GM12878 (cell line): ENCODE results near the gene PDE1C. TPM values are rescaled to one million over a fixed set of nuclear protein-coding genes. Genes with fewer than 3 reads are reported as not detected.

ENCODE experiments used
- ATAC-seq: fragments of 200-7000 bp; cut with Tn5 transposase; 3 replicates; pipeline ENCODE4 v1.9.1; 2020; ENCODE audit warnings: mild to moderate bottlenecking, moderate library complexity
- BruUV-seq: library from RNA; stranded (reverse); fragments of 400-500 nt; replicated peaks from 2 replicates; lab custom pipeline; 2021; lab: Mats Ljungman, UMichigan
- CTCF ChIA-PET: fragments of 300-600 bp; sonication (Branson Sonifier 250); formaldehyde crosslinking; extraction: SDS; loops from one replicate; lab custom pipeline; 2021; ENCODE audit warnings: inconsistent platforms; lab: Yijun Ruan, JAX
- POLR2A ChIA-PET: fragments of 350-600 bp; formaldehyde crosslinking; extraction: SDS; loops from one replicate; lab custom pipeline; 2021; ENCODE audit warnings: inconsistent platforms; lab: Charles Lee
- RAD21 ChIA-PET: fragments of 300-600 bp; sonication (Branson Sonifier 250); formaldehyde crosslinking; loops from one replicate; lab custom pipeline; 2023; ENCODE audit warnings: antibody characterized with exemption; ENCODE audit not compliant: unreplicated experiment; lab: Charles Lee
- SMC1A ChIA-PET: fragments of 300-600 bp; sonication (Branson Sonifier 250); formaldehyde crosslinking; loops from one replicate; lab custom pipeline; 2023; ENCODE audit not compliant: unreplicated experiment, uncharacterized antibody; lab: Charles Lee
- DNase-seq: peaks from one replicate; pipeline ENCODE4 v3.0.0-alpha.2; 2011; ENCODE audit warnings: low read depth, low spot score
- FAIRE-seq: peaks from 3 replicates; lab custom pipeline; 2011; peaks lifted over from hg19 to GRCh38; lab: Jason Lieb, UNC
- H2AFZ ChIP-seq: 2 replicates; pipeline ENCODE4 v1.6.0; 2011; ENCODE audit warnings: low read depth, low read length, control low read depth; ENCODE audit not compliant: control insufficient read depth
- H3K27ac ChIP-seq: 2 replicates; pipeline ENCODE4 v1.5.1; 2011; ENCODE audit warnings: control low read depth; ENCODE audit not compliant: control insufficient read depth, insufficient read depth
- H3K27me3 ChIP-seq, 2 experiments: replicated peaks in 1 of 2; 2 replicates each; pipeline versions ENCODE4 v1.6.0 to v1.6.1; 2011; ENCODE audit warnings: low read length in 1 of 2; ENCODE audit not compliant: control insufficient read depth in 2 of 2, insufficient read depth in 2 of 2
- H3K36me3 ChIP-seq, 2 experiments: 2 replicates each; pipeline ENCODE4 v1.5.1; 2011; ENCODE audit warnings: low read length in 1 of 2; ENCODE audit not compliant: control insufficient read depth in 2 of 2, insufficient read depth in 2 of 2
- H3K4me1 ChIP-seq: 2 replicates; pipeline ENCODE4 v1.6.1; 2011; ENCODE audit warnings: mild to moderate bottlenecking, low read length, moderate library complexity, mixed read lengths; ENCODE audit not compliant: control insufficient read depth, insufficient read depth
- H3K4me2 ChIP-seq: 2 replicates; pipeline ENCODE4 v1.6.0; 2011; ENCODE audit warnings: control low read depth; ENCODE audit not compliant: control insufficient read depth, insufficient read depth
- H3K4me3 ChIP-seq: fragments of 200-600 bp; sonication (generic); 2 replicates; pipeline ENCODE4 v1.5.1; 2016
- H3K79me2 ChIP-seq: 2 replicates; pipeline ENCODE4 v1.6.0; 2011; ENCODE audit warnings: low read length; ENCODE audit not compliant: control insufficient read depth, insufficient read depth
- H3K9ac ChIP-seq: 2 replicates; pipeline ENCODE4 v1.8.0; 2011; ENCODE audit warnings: low read length, control low read depth, mixed read lengths; ENCODE audit not compliant: control insufficient read depth, insufficient read depth
- H3K9me3 ChIP-seq: replicated peaks from 3 replicates; pipeline ENCODE4 v1.5.1; 2011; ENCODE audit warnings: mild to moderate bottlenecking, low read length; ENCODE audit not compliant: control insufficient read depth, insufficient read depth
- H4K20me1 ChIP-seq: 2 replicates; pipeline ENCODE4 v1.6.0; 2011; ENCODE audit not compliant: control insufficient read depth, insufficient read depth
- BRCA1 ChIP-seq: IDR thresholded peaks from 2 replicates; pipeline ENCODE4 v1.6.1; 2011; ENCODE audit warnings: low read depth, low read length, improper control_type of control experiment
- E2F8 ChIP-seq: fragments of 450-650 bp; IDR thresholded peaks from 2 replicates; pipeline ENCODE4 v1.6.1; 2018; ENCODE audit warnings: mild to moderate bottlenecking, low read depth, moderate library complexity; ENCODE audit not compliant: partially characterized antibody
- ESRRA ChIP-seq: IDR thresholded peaks from 2 replicates; pipeline ENCODE4 v1.6.1; 2012; ENCODE audit warnings: mild to moderate bottlenecking, low read length, improper control_type of control experiment
- IRF4 ChIP-seq: IDR thresholded peaks from 2 replicates; pipeline ENCODE4 v1.6.1; 2011; ENCODE audit warnings: low read depth, low read length
- MTA3 ChIP-seq: IDR thresholded peaks from 2 replicates; pipeline ENCODE4 v1.6.1; 2012; ENCODE audit warnings: low read length, inconsistent platforms, borderline replicate concordance
- MXI1 ChIP-seq: fragments of 150-350 bp; IDR thresholded peaks from 2 replicates; pipeline ENCODE4 v1.6.1; 2011; ENCODE audit warnings: low read depth, mild to moderate bottlenecking, inconsistent platforms, low read length, improper control_type of control experiment
- NFXL1 ChIP-seq: fragments of 450-650 bp; IDR thresholded peaks from 2 replicates; pipeline ENCODE4 v1.6.1; 2017; ENCODE audit warnings: antibody characterized with exemption, mild to moderate bottlenecking, borderline replicate concordance
- NR2F1 ChIP-seq: fragments of 450-650 bp; conservative IDR thresholded peaks from 2 replicates; pipeline ENCODE4 v1.6.1; 2017; ENCODE audit warnings: mild to moderate bottlenecking
- POU2F2 ChIP-seq: IDR thresholded peaks from 3 replicates; pipeline ENCODE4 v1.6.1; 2011; ENCODE audit warnings: low read depth, mild to moderate bottlenecking, low read length, borderline replicate concordance
- RAD21 ChIP-seq: IDR thresholded peaks from 2 replicates; pipeline ENCODE4 v1.6.1; 2011; ENCODE audit warnings: mild to moderate bottlenecking, low read depth, low read length, moderate library complexity; ENCODE audit not compliant: insufficient read depth
- SMC3 ChIP-seq: IDR thresholded peaks from 2 replicates; pipeline ENCODE4 v1.6.1; 2011; ENCODE audit warnings: low read length, improper control_type of control experiment, borderline replicate concordance
- SP1 ChIP-seq: IDR thresholded peaks from one replicate; pipeline ENCODE4 v1.6.1; 2011; ENCODE audit warnings: low read depth, low read length
- STAT1 ChIP-seq: fragments of 450-650 bp; conservative IDR thresholded peaks from 2 replicates; pipeline ENCODE4 v1.6.1; 2014; ENCODE audit warnings: antibody characterized with exemption, mild to moderate bottlenecking
- YY1 ChIP-seq: IDR thresholded peaks from 2 replicates; pipeline ENCODE4 v1.6.1; 2011; ENCODE audit warnings: low read depth, mild to moderate bottlenecking, low read length
- ZBED1 ChIP-seq: IDR thresholded peaks from 2 replicates; pipeline ENCODE4 v1.6.1; 2016; ENCODE audit warnings: borderline replicate concordance
- WGBS: methylation state at CpG from one replicate; pipeline ENCODE4 v1.1.6; 2016; ENCODE audit warnings: low lambda C conversion rate; ENCODE audit not compliant: insufficient replicate concordance, insufficient coverage; ENCODE audit errors: missing lambda C conversion rate; 5-methylcytosine and 5-hydroxymethylcytosine counted together
- in situ Hi-C: fragments of 300-500 bp; cut with MboI; formaldehyde crosslinking; loops from 9 replicates; pipeline ENCODE4 v1.14.3; 2018; ENCODE audit warnings: mixed read lengths
- intact Hi-C: fragments of 100-400 bp; cut with micrococcal nuclease; formaldehyde crosslinking; loops from one replicate; pipeline ENCODE4 v1.14.2; 2022; ENCODE audit not compliant: unreplicated experiment
- polyA plus RNA-seq, 11 experiments: library from polyadenylated mRNA; depleted of rRNA in 4 of 11; unstranded in 6 of 11; stranded (reverse) in 5 of 11; fragments of >200 nt; fragmentation: Nextera tagmentation in 4 of 11; fragmentation: Illumina TruSeq in 1 of 11; extraction: Ambion mirVana in 4 of 11; extraction: Trizol in 1 of 11; gene quantifications; 1 replicate in 1 of 11; 2 replicates in 10 of 11; pipeline versions ENCODE4 v1.2.1 to v1.2.3, GENCODE V29; 2011 to 2016; ENCODE audit warnings: inconsistent platforms in 2 of 11, missing spikeins in 2 of 11, low read depth in 1 of 11
- total RNA-seq, 4 experiments: library from RNA; depleted of rRNA in 3 of 4; stranded (reverse); fragments of >200 nt in 3 of 4; fragmentation: Illumina TruSeq in 1 of 4; extraction: Trizol in 1 of 4; gene quantifications; 2 replicates each; pipeline versions ENCODE4 v1.2.1 to v1.2.3, GENCODE V29; 2013 to 2021
- TF ChIP-seq, protein P1 (sequence below): fragments of 450-650 bp; IDR thresholded peaks from 2 replicates; pipeline ENCODE4 v1.6.1; 2017; ENCODE audit warnings: borderline replicate concordance
- TF ChIP-seq, protein P2 (sequence below): fragments of 450-650 bp; IDR thresholded peaks from 2 replicates; pipeline ENCODE4 v1.6.1; 2016; ENCODE audit warnings: mild to moderate bottlenecking

PDE1C gene
- total and polyA plus RNA-seq, 10 of the 15 experiments (the other 5 are each of a cell fraction or from before 2014, with no cell fraction given): 0.29 to 2.3 (median 0.70) TPM

GRCh38 chr7:31744294-31744874, 325.8 kb downstream of the PDE1C start:
- POLR2A ChIA-PET: no interaction called here
- CTCF ChIA-PET: interaction anchor here (0.6 to 3.7 kb wide), 22 partner anchors 12 to 735 kb away, joined by 3 to 51 read pairs (median 4); no protein-coding TSS in a partner anchor
- H3K27me3 ChIP-seq: no peaks in the 10 kb centered on the region
- DNase-seq: peak; percentile 33
- no TSS peak for BruUV-seq
- in situ Hi-C loops: loop anchor here (5.0 to 10.0 kb wide), 3 partner anchors 458 to 740 kb away; no protein-coding TSS in a partner anchor
- H3K9ac ChIP-seq: no peak overlapping the region
- H3K79me2 ChIP-seq: no peaks in the 10 kb centered on the region
- ATAC-seq: peak; percentile 89
- H3K4me2 ChIP-seq: no peak overlapping the region
- H3K36me3 ChIP-seq: no peaks in the 10 kb centered on the region
- 1% methylated on average over 4 of the region's 4 CpGs for WGBS
- RAD21 ChIA-PET: interaction anchor here (0.7 to 1.7 kb wide), 3 partner anchors 37 to 459 kb away, joined by 3 to 25 read pairs (median 4); no protein-coding TSS in a partner anchor
- SMC1A ChIA-PET: interaction anchor here (0.9 to 1.8 kb wide), 10 partner anchors 21 to 604 kb away, joined by 3 to 20 read pairs (median 4); no protein-coding TSS in a partner anchor
- intact Hi-C loops: loop anchor here (1.0 to 2.0 kb wide), 3 partner anchors 460 to 735 kb away; no protein-coding TSS in a partner anchor
- H2AFZ ChIP-seq: no peak overlapping the region
- peak; percentile 82 for FAIRE-seq
- no peak overlapping the region for H3K4me3 ChIP-seq
- no peaks in the 10 kb centered on the region for H3K9me3 ChIP-seq
- H3K27ac ChIP-seq: no peak overlapping the region
- no peaks in the 10 kb centered on the region for H4K20me1 ChIP-seq
- no peaks in the 10 kb centered on the region for H3K4me1 ChIP-seq
- TF ChIP-seq SMC3: peak; percentile 95
- no peak for TF ChIP-seq SP1
- no peak for TF ChIP-seq E2F8
- TF ChIP-seq, protein P1, sequence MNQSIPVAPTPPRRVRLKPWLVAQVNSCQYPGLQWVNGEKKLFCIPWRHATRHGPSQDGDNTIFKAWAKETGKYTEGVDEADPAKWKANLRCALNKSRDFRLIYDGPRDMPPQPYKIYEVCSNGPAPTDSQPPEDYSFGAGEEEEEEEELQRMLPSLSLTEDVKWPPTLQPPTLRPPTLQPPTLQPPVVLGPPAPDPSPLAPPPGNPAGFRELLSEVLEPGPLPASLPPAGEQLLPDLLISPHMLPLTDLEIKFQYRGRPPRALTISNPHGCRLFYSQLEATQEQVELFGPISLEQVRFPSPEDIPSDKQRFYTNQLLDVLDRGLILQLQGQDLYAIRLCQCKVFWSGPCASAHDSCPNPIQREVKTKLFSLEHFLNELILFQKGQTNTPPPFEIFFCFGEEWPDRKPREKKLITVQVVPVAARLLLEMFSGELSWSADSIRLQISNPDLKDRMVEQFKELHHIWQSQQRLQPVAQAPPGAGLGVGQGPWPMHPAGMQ: no peak
- no peak for TF ChIP-seq NR2F1
- TF ChIP-seq NFXL1: no peak
- no peak for TF ChIP-seq POU2F2
- TF ChIP-seq RAD21: peak; percentile 98
- TF ChIP-seq STAT1: no peak
- TF ChIP-seq, protein P2, sequence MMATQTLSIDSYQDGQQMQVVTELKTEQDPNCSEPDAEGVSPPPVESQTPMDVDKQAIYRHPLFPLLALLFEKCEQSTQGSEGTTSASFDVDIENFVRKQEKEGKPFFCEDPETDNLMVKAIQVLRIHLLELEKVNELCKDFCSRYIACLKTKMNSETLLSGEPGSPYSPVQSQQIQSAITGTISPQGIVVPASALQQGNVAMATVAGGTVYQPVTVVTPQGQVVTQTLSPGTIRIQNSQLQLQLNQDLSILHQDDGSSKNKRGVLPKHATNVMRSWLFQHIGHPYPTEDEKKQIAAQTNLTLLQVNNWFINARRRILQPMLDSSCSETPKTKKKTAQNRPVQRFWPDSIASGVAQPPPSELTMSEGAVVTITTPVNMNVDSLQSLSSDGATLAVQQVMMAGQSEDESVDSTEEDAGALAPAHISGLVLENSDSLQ: no peak
- no peak for TF ChIP-seq ZBED1
- no peak for TF ChIP-seq ESRRA
- TF ChIP-seq BRCA1: no peak
- no peak for TF ChIP-seq MXI1
- no peak for TF ChIP-seq IRF4
- no peak for TF ChIP-seq MTA3
- TF ChIP-seq YY1: 0 out of 2 replicates have a peak, but pooled peaks have one; percentile 10
